Progenitor cell of endocrine pancreas (in vitro differentiated cells): Measurements from ENCODE around the gene PTPRM. TPM values are rescaled to one million over a fixed set of nuclear protein-coding genes. Genes with fewer than 3 reads are reported as not detected.

Experiments used
- DNase-seq: peaks from one replicate; pipeline ENCODE4 v3.0.0; 2021; ENCODE audit warnings: low spot score; ENCODE audit not compliant: unreplicated experiment
- H3K27ac Mint-ChIP-seq: 2 replicates; pipeline ENCODE4 v1.8.0; 2021; ENCODE audit warnings: mild to moderate bottlenecking, moderate library complexity, mixed read lengths
- H3K27me3 Mint-ChIP-seq: 2 replicates; pipeline ENCODE4 v1.8.0; 2021; ENCODE audit warnings: mixed read lengths
- H3K36me3 Mint-ChIP-seq: 2 replicates; pipeline ENCODE4 v1.8.0; 2022; ENCODE audit warnings: mixed read lengths; ENCODE audit not compliant: insufficient read depth
- H3K4me1 Mint-ChIP-seq: 2 replicates; pipeline ENCODE4 v1.8.0; 2021; ENCODE audit warnings: low read depth, mixed read lengths
- H3K4me3 Mint-ChIP-seq: 2 replicates; pipeline ENCODE4 v1.8.0; 2021; ENCODE audit warnings: low read depth, mild to moderate bottlenecking, moderate library complexity, mixed read lengths
- H3K9me3 Mint-ChIP-seq: 2 replicates; pipeline ENCODE4 v1.8.0; 2021; ENCODE audit warnings: low read depth, mixed read lengths
- total RNA-seq: library from RNA; stranded (reverse); gene quantifications from 2 replicates; pipeline ENCODE4 v1.2.1, GENCODE V29; 2021
- TF ChIP-seq, protein P1 (sequence below): fragments of 200-600 bp; sonication (generic); IDR thresholded peaks from one replicate; pipeline ENCODE4 v1.5.0; 2021; ENCODE audit warnings: antibody characterized with exemption, mild to moderate bottlenecking; ENCODE audit not compliant: unreplicated experiment

PTPRM gene
- total RNA-seq, 1 donor from 2014 or later = 23.2 TPM

DNA sequence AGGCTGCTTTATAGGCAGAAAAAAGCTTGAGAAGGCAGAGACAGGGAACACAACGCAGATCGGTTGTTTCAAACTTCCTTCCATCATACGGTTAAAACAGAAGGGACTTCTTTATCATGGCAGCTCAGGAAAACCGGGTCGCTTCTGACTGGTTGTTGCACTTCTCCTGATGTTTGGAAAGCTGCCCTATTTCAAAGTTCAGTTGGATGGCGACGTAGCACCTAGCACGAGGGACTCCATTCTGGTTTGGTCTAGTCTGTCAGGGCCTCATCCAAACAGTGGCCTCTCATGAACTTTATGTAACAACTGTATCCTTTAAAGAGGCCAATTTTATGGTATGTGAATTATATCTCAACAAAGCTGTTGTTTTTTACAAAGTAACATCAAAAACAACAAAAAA lies 832.0 kb downstream of the PTPRM start:
- no peak overlapping the region for H3K4me3 Mint-ChIP-seq
- DNase-seq = no peak
- no peaks in the 10 kb centered on the region for H3K27me3 Mint-ChIP-seq
- peaks cover 1% of the 10 kb centered on the region for H3K36me3 Mint-ChIP-seq
- no peaks in the 10 kb centered on the region for H3K9me3 Mint-ChIP-seq
- H3K27ac Mint-ChIP-seq = no peak overlapping the region
- TF ChIP-seq, protein P1, sequence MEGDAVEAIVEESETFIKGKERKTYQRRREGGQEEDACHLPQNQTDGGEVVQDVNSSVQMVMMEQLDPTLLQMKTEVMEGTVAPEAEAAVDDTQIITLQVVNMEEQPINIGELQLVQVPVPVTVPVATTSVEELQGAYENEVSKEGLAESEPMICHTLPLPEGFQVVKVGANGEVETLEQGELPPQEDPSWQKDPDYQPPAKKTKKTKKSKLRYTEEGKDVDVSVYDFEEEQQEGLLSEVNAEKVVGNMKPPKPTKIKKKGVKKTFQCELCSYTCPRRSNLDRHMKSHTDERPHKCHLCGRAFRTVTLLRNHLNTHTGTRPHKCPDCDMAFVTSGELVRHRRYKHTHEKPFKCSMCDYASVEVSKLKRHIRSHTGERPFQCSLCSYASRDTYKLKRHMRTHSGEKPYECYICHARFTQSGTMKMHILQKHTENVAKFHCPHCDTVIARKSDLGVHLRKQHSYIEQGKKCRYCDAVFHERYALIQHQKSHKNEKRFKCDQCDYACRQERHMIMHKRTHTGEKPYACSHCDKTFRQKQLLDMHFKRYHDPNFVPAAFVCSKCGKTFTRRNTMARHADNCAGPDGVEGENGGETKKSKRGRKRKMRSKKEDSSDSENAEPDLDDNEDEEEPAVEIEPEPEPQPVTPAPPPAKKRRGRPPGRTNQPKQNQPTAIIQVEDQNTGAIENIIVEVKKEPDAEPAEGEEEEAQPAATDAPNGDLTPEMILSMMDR = no peak
- H3K4me1 Mint-ChIP-seq = peaks cover 3% of the 10 kb centered on the region

DNA sequence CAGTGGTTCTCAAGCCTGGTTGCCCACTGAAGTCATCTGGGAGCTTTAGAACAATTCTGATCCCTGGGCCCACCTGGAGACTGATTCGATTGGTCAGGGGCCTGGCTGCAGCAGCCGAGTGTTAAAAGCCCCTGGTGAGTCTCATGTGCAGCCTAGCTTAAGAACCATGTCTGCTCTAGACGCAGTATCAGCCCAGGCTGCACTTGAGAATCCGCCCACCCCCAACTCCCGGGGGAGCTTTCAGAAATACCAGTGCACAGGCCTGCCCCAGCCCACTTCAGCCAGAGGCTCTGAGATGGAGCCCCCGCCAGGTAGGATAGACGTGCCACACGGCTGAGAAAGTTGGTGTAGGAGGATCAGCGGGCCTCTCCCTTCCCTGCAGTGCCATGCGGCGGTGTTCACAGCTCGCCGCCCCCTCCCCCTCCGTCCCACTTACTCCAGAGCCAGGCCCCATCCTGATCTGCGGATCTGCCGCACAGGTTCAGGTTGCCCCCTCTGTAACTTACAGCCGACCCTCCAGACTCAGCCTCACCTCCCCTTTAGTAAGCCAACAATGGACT lies 833.2 kb downstream of the PTPRM start:
- Mint-ChIP-seq H3K36me3 (no peaks in the 10 kb centered on the region), H3K9me3 (no peaks in the 10 kb centered on the region), H3K4me3 (no peak overlapping the region), H3K27ac (no peak overlapping the region), H3K27me3 (no peaks in the 10 kb centered on the region), H3K4me1 (no peaks in the 10 kb centered on the region)
- TF ChIP-seq, protein P1 = no peak
- DNase-seq = no peak

DNA sequence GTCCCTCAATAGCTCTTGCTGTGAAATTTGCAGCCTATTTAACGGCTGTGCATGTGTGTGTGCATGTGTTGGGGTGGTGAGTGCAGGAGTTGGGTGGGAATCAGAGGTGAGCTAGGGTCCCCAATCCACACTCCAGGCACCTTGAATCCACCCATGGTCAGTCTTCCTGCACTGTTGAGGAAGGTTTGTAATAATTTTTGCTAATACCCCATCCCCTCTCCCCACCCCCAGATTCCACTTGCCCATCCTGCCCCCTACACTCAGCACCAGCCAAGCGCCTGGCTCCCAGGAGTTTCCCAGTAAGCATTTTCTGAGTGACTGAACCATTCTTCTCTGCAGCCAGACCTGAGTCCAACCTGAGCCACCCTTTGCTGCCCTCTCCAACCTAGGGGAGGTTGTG lies 833.7 kb downstream of the PTPRM start:
- H3K4me3 Mint-ChIP-seq = no peak overlapping the region
- H3K27ac Mint-ChIP-seq = no peak overlapping the region

DNA sequence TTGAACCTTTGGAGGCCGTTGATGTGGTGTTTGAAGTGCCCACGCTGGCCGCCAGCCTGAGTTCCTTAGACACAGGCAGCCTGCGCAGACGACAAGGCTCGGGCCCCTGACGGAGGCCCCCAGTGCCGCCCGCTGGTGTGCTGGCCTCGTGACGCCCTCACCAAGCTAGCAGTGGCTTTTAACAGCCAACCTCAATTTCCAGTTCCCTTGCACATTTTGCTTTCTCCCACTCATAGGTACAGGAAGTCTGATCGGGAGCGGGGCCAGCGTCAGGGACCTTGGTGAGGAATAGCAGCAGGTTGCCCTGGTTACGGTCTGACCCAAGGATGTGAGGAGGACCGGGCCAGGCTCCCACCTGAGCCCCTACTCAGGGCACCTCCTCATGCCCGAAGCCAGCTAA lies 834.5 kb downstream of the PTPRM start:
- H3K36me3 Mint-ChIP-seq = no peaks in the 10 kb centered on the region
- DNase-seq = no peak
- TF ChIP-seq, protein P1 = no peak
- H3K4me1 Mint-ChIP-seq = no peaks in the 10 kb centered on the region
- no peaks in the 10 kb centered on the region for H3K9me3 Mint-ChIP-seq
- no peak overlapping the region for H3K4me3 Mint-ChIP-seq
- H3K27me3 Mint-ChIP-seq = no peaks in the 10 kb centered on the region
- no peak overlapping the region for H3K27ac Mint-ChIP-seq

More for the DNA sequence above, 833.7 kb downstream of the PTPRM start:
- Mint-ChIP-seq H3K27me3 (no peaks in the 10 kb centered on the region), H3K9me3 (no peaks in the 10 kb centered on the region), H3K36me3 (no peaks in the 10 kb centered on the region), H3K4me1 (no peaks in the 10 kb centered on the region)
- DNase-seq = no peak
- TF ChIP-seq, protein P1 = no peak

DNA sequence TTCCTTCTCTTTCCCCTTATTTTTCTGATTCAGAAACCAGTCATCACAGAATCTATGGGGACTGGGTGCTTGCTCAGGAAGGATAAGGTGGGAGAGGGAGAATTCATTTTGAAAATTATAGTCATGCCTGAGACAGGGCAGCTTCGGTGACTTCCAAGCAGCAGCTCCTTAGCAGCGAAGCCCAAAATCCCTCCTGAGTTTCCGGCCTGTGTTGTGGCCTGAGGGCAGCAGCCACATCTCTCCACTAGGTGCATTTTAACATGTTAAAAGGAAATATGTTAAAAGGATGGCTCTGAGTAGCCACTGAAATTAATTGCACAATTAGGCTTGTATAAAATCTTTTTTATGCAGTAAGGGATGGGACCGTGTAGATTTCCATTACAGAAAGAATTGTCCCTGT lies 835.1 kb downstream of the PTPRM start:
- Mint-ChIP-seq H3K27me3 (no peaks in the 10 kb centered on the region), H3K27ac (no peak overlapping the region), H3K36me3 (no peaks in the 10 kb centered on the region), H3K9me3 (no peaks in the 10 kb centered on the region), H3K4me1 (no peaks in the 10 kb centered on the region), H3K4me3 (no peak overlapping the region)
- DNase-seq = no peak
- TF ChIP-seq, protein P1 = no peak
